ENCODE measurements around the gene SERTAD4.
"Not testable (repeated sequence)": the region's sequence is repeated elsewhere in the genome, so short reads cannot be mapped to it uniquely, and the experiment has no call there.

Gene SERTAD4

DNA sequence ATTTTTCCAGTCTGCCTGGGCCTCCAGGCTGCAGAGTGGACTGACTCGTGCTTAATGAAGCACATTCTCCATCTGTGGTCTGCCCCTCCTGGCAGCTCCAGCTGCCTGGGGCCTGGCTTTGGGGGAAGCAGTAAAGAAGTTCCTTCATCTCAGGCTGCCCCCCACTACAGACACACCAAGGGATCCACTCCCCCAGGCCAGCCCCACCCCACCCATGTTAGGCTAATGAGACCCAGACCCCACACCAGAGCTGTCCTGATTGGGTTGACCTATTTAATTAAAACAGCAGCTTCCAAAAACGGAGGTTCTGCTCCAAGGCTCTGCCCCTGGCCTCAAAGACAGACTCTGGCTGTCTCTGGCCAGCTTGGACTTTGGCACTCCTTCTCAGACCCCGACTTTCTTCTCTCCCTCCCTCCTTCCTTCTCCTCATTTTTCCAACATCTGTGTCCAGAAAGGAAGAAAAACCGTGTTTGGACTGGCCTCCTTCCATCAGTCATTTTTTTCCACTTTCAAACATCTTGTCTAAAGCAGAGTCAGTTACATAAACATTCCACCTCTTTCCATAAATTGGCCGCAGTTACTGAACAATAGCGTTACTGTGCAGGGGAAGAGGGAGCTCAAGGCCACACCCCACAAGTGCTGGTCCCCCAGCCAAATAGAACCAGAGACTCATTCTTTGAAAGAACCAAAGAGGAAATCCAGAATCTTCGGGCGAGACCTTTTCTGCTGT, 29.7 kb downstream of the SERTAD4 start:
- DNase-seq = peak; percentile 46

DNA sequence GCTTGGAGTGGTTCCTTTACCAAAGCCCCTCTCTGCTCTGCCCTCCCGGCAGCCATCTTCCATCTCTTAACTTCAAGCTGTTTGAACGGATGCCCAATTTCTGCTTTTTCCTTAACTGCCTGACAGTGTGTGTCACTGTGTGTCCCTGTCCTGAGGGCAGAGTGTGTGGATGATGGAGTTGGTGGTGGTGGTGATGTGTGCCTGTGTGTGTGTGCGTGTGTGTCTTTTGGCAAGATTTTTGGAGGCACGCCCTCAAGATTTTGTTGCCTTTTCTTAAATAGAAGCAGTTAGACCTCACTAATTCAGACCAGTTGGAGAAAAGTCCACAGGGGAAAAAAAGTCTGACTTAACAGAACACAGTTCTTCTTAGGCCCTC, 30.3 kb downstream of the SERTAD4 start:
- no peak for DNase-seq

- no peak for DNase-seq
Measured at GRCh38 chr1:210263963-210264362, 31.4 kb downstream of the SERTAD4 start.

GRCh38 chr1:210264496-210265380, 32.1 kb downstream of the SERTAD4 start:
- no peak for DNase-seq

- not testable (repeated sequence) for DNase-seq
Measured at GRCh38 chr1:210265392-210265955, 32.9 kb downstream of the SERTAD4 start.

DNA sequence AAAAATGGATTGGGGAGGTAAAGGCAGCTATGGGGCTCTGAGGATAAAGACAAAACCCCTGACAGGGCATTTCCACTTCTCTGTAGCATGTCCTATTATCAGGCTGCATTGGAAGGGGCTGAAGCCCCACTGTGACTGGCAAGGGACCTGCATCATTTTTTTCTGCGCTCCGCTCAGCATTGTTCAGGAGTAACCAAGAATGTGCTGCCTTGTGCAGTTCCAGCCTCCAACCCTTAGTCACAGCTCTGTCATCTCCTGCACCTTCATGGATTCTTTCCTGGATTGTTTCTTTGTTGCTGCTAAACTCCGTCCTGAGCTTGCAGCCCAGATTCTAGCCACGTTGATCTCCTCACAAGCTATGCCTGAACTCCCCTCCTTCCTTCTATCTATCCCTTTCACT, 37.4 kb downstream of the SERTAD4 start:
- no peak for DNase-seq

DNA sequence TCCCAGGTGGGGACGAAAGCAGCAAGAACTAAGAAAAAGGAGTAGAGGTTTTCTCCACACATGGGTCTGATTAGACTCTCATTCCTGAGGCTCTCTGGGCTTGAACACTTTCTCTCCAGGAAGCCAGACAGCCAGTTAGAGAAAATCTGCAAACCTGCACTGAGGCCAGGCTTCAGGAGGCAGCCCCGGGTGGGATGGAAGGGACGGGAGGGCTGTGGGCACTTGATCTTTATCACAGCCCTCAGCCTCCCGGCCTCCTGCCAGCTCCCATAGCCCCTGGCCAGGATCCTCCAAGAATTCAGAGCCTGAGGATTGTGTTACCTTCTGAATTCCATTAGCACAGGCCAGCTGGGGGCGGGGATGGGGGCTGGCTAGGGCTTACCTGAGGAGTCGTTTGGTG, 40.1 kb downstream of the SERTAD4 start:
- no peak for DNase-seq

GRCh38 chr1:210280221-210280620, 47.6 kb downstream of the SERTAD4 start:
- no peak for DNase-seq

GRCh38 chr1:210288116-210288515, 55.5 kb downstream of the SERTAD4 start:
- no peak for DNase-seq

GRCh38 chr1:210289248-210289647, 56.7 kb downstream of the SERTAD4 start:
- no peak for DNase-seq

- DNase-seq = no peak
Measured at GRCh38 chr1:210291081-210291764, 58.6 kb downstream of the SERTAD4 start.

GRCh38 chr1:210291786-210292230, 59.2 kb downstream of the SERTAD4 start:
- DNase-seq = no peak

GRCh38 chr1:210292231-210292871, 59.8 kb downstream of the SERTAD4 start:
- no peak for DNase-seq

DNA sequence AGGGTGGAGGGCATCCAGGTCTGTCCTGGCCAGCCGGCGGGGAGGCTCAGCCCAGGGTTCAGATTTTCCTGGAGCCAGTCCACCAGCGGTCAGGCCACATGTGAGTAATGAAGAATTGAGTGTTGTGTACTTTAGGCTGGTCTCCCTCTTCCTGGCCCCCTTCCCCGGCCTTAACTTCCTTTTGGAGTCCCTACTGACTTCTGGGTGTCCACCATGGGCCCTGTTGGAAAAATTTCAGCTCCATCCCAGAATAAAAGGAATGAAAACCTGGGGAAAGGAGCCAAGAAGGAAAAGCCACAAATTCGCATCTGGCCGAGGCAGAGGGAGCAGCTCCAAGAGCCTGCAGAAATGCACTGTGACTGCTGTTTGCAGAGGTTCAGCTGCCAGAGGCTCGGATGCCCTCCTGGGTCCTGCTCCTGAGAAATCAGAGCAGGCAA, 60.6 kb downstream of the SERTAD4 start:
- no peak for DNase-seq

GRCh38 chr1:210294999-210295745, 62.6 kb downstream of the SERTAD4 start:
- no peak for DNase-seq
